NK-92 (cell line): ENCODE data around the gene RAP2A.

Experiments used
- DNase-seq: peaks from one replicate; lab custom pipeline; 2025; ENCODE audit not compliant: unreplicated experiment; lab: John Stamatoyannopoulos, UW

Gene RAP2A

GRCh38 chr13:97433727-97434396 is at the start of gene RAP2A:
RAP2A (plus strand) TSS chr13:97434169; CDS start chr13:97434471, 302 bp downstream.
- peak; percentile 46 for DNase-seq

GRCh38 chr13:97384371-97384770 is 49.6 kb upstream of the RAP2A start:
- no peak for DNase-seq

GRCh38 chr13:97385146-97385545 is 48.8 kb upstream of the RAP2A start:
- no peak for DNase-seq

GRCh38 chr13:97385854-97386253 is 48.1 kb upstream of the RAP2A start:
- DNase-seq, result no peak

GRCh38 chr13:97386801-97387484 is 47.0 kb upstream of the RAP2A start:
- DNase-seq, result no peak

GRCh38 chr13:97387485-97387839 is 46.5 kb upstream of the RAP2A start:
- no peak for DNase-seq

GRCh38 chr13:97387890-97388289 is 46.1 kb upstream of the RAP2A start:
- DNase-seq, result no peak

GRCh38 chr13:97388373-97388772 is 45.6 kb upstream of the RAP2A start:
- DNase-seq, result no peak

- no peak for DNase-seq
These were observed 42.9 kb upstream of the RAP2A start for GRCh38 chr13:97390941-97391600.

- DNase-seq, result no peak
These were observed 41.9 kb upstream of the RAP2A start for GRCh38 chr13:97392020-97392419.

GRCh38 chr13:97394542-97394941 is 39.4 kb upstream of the RAP2A start:
- no peak for DNase-seq

- DNase-seq, result no peak
These were observed 38.4 kb upstream of the RAP2A start for GRCh38 chr13:97395447-97396136.

GRCh38 chr13:97397267-97397666 is 36.7 kb upstream of the RAP2A start:
- no peak for DNase-seq

- DNase-seq, result no peak
These were observed 32.5 kb upstream of the RAP2A start for GRCh38 chr13:97401421-97401820.

- DNase-seq, result no peak
These were observed 29.8 kb upstream of the RAP2A start for GRCh38 chr13:97403893-97404750.

GRCh38 chr13:97407540-97407939 is 26.4 kb upstream of the RAP2A start:
- DNase-seq, result no peak

- DNase-seq, result no peak
These were observed 25.0 kb upstream of the RAP2A start for GRCh38 chr13:97408938-97409337.

- no peak for DNase-seq
These were observed 22.0 kb upstream of the RAP2A start for GRCh38 chr13:97411984-97412383.

- DNase-seq, result no peak
These were observed 20.3 kb upstream of the RAP2A start for GRCh38 chr13:97413694-97414093.

- no peak for DNase-seq
These were observed 19.6 kb upstream of the RAP2A start for GRCh38 chr13:97414392-97414791.

- no peak for DNase-seq
These were observed 16.3 kb upstream of the RAP2A start for GRCh38 chr13:97417698-97418097.
